ENCODE data around the gene RIBC2. TPM values are rescaled to one million over a fixed set of nuclear protein-coding genes. Genes with fewer than 3 reads are reported as not detected.
"Not testable (repeated sequence)": the region's sequence is repeated elsewhere in the genome, so short reads cannot be mapped to it uniquely, and the experiment has no call there.

The RIBC2 gene
- polyA plus RNA-seq, 3 donors: 7.2 to 7.7 (median 7.3) TPM

DNA sequence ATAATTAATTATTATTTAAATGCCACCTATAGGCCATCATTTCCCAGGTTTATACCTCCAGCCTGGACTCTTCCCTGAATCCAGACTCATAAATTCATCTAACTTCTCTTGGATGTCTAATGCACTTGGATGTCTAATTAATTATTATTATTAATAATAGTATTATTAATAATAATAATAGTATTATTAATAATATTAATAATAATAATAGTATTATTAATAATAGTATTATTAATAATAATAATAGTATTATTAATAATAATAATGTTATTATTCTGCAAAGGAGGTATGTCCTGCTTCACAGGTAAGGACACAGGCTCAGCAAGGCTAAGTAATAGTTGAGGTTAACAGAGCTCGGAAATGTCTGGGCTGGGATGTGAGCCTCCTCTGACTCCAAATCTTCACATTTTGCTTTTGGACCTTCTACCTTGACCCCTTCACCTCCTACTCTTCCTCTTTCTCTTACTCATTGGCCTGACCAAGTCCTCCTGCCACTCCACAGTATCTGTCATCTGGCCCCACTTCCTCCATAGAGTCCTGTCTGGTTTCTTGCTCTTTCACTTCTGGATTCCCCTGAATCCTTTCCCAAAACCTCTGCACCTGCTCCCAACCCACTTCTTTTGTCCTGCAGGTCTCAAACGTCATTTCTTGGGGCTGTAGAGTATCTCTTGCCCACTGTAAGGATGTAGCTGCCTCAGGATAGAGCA is 8.0 kb downstream of the RIBC2 start:
- no peak for DNase-seq (ENCODE audit: extremely low read depth in 1 of 11, low read depth in 9 of 11, low spot score in 4 of 11)

DNA sequence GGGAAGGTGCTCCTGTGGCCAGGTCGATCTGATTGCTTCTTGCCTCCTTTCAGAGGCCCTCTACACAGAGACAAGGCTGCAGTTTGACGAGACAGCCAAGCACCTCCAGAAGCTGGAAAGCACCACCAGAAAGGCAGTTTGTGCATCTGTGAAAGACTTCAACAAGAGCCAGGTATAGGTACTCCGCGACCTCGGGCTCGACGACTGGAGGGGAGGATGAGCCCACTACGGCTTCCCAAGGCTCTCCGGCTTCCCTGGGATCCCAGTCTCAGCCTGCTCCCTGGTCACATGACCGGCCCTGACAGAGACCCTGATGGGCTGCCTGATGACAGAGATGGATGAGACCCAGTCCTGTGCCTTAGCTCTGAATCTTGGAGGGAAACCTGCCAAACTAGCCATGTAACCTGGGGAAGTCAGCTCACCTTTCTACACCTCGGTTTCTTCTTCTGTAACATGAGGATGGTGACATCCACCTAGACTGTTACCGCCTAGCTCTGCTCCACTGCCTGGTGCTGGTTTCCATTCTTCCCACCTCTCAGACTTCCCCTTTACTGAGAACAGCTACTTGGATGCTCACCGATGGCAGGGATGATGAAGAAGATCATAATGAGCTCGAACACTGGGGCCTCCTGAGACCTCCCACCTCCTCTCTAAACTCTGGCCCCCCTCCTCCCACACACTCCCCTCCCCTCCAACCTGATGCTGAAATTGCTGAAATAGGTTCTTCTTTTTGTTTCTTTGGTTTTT is 8.9 kb downstream of the RIBC2 start:
- no peak for DNase-seq (ENCODE audit: extremely low read depth in 1 of 11, low read depth in 9 of 11, low spot score in 4 of 11)

DNA sequence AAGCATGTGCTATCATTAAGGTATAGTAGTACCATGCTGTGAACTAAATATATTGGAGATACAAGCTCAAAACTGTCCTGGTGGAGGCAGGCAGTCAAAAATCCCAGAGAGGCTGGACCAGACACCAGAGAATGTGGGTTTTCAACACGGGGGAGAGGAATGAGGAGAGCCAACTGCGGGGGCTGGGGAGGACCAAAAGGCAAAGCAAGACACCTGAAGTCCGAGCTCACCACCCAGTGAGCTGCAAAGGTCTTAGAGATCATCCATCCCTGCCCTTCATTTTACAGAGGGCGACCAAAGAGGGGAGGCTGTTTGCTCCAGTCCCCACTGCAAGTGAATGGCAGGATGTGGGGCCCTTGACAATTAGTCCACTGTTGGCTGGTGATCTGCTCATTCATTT is 10.0 kb downstream of the RIBC2 start:
- no peak for DNase-seq (ENCODE audit: extremely low read depth in 1 of 11, low read depth in 9 of 11, low spot score in 4 of 11)

DNA sequence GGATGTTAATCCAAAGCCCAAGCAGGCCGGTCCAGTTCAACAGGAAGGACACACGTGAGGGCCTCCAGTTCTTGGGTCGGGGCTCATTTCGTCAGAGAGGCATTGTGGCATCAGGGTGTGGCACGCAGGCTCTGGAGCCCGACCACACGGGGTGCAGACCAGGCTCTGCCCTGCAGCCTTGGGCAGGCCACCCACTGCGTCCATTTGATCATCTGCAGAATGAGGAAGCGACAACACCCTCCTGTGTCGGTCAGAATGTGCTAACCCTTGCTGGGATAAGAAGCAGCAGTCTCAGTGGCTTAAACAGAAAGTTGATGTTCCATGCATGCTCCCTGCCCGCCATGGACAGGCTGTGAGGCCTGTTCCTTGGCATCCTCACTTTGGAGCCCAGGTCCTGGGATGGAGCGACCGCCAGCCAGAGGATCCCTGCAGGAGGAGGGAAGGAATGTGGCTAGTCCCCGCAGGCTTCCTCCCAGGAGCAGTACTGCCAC is 10.8 kb downstream of the RIBC2 start:
- DNase-seq (ENCODE audit: extremely low read depth in 1 of 11, low read depth in 9 of 11, low spot score in 4 of 11): no peak

DNA sequence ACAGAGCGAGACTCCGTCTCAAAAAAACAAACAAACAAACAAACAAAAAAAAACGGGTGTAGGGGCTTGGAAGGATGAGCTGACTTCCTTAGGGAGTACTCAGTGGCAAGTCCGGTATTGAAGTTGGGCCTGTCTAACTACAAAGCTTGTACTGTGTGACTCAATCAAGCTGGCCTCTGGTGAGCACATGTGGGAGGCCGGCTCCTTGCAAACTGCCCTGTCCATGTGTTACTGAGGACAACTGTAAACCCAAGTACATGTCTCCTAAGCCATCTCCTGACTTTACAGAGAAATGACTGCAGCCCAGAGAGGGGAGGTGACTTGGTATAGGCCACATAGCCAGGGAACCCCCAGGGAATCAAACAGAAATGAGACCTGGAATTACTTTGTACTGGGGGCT is 11.6 kb downstream of the RIBC2 start:
- no peak for DNase-seq (ENCODE audit: extremely low read depth in 1 of 11, low read depth in 9 of 11, low spot score in 4 of 11)

DNA sequence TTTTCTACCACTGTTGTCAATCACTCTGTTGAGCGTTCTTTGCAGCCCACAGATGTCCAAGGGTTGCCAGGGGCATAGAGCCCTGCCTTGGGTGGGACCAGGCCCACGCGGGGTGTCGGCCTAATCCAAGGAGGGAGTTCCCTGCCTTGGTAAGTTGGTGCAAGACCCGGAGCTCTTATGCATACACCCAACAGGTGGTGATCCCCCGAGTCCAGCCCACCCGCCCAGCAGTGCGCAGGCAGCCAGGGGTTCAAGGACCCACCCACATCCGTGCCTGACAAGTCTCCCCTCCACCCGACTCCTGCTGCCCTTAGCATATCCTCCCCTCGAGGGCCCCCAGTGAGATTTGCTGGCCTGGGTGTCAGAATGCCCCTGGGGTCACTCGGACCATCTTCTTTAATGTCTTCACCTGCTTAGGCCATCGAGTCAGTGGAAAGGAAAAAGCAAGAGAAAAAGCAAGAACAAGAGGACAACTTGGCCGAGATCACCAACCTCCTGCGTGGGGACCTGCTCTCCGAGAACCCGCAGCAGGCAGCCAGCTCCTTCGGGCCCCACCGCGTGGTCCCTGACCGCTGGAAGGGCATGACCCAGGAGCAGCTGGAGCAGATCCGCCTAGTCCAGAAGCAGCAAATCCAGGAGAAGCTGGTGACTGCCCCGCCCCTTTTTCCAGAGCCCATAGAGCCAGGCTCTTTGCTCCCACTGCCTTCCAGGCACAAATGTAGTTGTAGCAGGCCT is 12.2 kb downstream of the RIBC2 start:
- no peak for DNase-seq (ENCODE audit: extremely low read depth in 1 of 11, low read depth in 9 of 11, low spot score in 4 of 11)

DNA sequence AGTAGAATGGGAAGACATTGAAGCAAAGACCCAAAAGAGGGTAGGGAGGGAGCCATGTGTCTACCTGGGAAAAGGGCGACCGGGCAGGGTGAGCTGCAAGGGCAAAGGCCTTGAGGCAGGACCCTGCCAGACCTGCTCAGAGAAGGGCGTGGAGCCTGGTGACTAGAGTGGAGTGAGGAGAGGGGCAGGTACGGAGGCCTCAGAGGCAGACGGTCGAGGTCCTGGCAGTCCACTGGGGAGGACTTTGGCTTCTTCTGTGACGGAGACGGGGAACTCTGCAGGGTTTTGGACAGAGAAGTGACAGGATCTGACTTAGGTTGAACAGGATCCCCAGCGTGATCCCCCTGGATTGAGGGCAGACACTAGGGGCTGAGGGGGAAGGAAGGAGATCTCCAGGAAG is 12.9 kb downstream of the RIBC2 start:
- no peak for DNase-seq (ENCODE audit: extremely low read depth in 1 of 11, low read depth in 9 of 11, low spot score in 4 of 11)

DNA sequence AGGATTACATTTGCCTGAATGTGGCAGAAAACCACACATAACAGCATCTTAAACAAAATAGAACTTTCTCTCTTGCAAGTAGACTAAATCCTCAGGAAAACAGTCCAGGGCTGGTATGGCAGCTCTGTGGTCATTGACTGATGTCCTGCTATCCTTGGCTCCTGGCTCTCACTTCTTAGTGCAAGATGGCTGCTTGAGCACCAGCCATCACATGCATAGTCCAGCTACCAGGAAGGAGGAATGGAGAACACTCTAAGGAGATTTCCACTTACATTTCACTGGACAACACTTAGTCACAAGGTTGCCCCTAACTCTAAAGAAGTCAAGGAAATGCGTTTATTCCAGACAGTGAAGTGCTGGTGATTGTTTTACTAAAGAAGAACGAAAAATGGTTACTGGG is 13.6 kb downstream of the RIBC2 start:
- no peak for DNase-seq (ENCODE audit: extremely low read depth in 1 of 11, low read depth in 9 of 11, low spot score in 4 of 11)

DNA sequence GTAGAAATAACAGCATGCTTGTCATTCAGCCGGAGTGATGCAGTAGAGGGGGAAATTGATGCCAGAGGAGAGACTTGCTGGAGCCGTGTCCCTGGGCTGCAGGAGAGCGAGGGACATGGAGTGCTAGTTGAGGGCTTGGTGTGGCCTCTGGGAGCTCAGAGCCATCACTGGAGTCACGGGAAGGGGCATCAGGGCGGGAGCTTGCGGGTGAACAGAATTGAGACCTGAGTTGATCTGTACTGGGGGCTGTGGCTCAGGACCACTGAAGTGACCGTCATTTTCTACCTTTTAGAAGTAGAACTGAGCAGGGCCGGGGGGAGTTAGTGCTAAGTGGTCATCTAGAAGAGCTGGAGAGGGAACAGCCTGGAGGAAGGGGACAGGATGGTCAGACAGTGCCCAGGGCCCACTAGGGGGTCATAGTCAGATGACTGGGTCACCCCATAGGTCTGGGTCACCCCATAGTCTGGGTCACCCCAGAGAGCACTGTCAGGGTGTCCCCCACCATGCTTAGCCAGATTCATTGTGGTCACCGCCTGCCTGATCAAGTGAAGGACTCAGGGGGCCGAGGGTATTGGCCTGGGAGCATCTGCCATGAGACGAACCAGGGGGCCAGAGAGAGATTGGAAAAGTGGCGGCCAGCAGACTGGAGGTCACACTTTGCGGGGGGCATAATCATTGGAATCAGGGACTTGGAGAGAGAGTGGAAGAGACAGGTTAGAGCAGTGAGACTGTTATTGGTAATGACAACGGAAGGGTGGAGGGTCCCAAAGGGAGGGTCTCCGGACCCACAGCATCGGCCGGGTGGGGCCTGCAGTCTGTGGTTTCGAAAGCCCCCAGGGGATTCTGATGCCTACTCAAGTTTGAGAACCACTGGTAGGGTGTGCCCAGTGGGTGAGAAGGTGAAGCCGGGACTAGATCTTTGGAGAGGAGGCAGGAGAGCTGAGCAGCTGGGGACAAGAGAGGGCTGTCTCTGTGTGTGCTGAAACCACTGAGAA is 15.2 kb downstream of the RIBC2 start:
- no peak for DNase-seq (ENCODE audit: extremely low read depth in 1 of 11, low read depth in 9 of 11, low spot score in 4 of 11)

DNA sequence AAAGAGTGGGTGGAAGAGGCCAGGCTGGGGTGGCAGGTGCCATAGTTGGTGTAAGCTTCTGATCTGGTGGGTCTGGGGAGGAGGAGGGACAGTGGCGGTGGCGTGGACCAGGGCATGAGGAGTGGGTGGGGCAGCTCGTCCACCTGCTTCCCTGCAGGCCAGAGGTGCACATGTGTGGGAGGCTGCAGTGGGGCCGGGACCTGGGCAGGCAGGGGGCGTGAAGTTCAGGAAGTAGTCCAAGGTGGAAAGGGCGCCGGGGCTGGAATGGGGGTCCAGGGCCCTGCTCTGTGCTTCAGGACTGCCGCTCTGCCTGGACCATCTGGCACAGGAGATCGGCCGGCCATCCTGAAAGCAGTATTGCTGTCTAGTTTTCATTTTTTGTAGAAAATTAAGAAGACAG is 15.9 kb downstream of the RIBC2 start:
- DNase-seq (ENCODE audit: extremely low read depth in 1 of 11, low read depth in 9 of 11, low spot score in 4 of 11): no peak

DNA sequence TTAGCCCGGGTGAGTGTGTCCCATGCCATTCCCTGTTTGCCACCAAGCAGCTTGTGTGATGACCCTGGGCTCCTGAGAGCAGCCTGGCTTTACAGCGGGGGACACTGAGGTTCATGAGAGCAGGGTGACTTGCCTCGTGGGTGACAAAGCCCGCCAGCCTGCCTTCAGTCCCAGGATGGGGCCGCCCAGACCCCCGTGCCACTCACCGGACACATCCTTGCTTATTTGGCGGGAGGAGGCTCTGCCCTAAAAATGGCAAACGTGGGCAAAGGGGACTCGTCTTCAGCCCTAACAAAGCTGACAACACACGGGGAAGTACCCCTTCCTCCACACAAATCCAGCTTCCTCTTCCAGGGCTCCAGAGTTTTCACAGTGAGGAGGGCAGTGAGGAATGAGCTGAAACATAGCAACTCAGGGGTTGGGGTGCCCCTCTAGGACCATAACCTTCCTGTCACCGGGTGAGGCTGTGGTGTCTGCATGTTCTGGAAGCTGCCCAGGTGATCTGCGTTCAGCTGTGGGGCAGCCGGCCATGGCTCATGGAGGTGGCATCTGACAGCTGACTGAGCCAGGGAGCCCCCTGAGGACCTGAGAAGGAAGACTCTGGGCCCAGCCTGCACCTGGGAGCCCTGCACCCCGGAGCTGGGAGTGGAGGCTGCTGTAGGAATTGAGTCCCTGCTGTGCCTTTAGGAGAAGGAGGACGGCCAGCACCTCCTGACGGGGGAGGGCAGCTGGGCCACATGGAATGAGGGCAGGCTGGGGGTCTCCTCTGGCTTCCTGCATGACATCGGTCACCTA is 16.7 kb downstream of the RIBC2 start:
- no peak for DNase-seq (ENCODE audit: extremely low read depth in 1 of 11, low read depth in 9 of 11, low spot score in 4 of 11)

DNA sequence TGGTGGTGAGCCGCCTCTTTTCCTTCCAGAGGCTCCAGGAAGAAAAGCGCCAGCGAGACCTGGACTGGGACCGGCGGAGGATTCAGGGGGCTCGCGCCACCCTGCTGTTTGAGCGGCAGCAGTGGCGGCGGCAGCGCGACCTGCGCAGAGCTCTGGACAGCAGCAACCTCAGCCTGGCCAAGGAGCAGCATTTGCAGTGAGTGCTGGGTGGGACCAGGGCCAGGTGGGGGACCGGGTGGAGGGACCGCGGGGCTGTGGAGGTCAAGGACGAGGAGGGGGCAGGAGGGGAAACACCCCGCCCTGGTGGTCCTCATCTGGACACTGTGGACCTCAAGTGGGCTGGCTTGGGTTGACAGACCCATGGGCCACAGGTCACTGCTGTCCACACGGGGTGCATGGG is 17.4 kb downstream of the RIBC2 start:
- DNase-seq (ENCODE audit: extremely low read depth in 1 of 11, low read depth in 9 of 11, low spot score in 4 of 11): no peak

DNA sequence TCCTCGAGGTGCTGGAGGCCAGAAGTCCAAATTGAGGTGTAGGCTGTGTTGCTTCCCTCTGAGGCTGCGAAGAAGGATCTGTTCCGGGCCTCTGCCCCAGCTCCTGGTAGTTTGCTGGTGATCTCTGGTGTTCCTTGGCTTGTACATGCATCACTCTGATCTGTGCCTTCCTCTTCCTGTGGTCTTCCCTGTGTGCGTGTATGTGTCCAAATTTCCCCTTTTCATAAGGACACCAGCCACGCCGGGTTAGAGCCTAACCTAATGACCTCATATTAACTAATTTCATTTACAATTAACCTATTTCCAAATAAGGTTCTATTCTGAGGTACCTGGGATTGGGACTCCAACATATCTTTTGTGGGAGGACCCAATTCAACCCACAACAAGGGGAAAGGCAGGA is 21.5 kb downstream of the RIBC2 start:
- DNase-seq (ENCODE audit: extremely low read depth in 1 of 11, low read depth in 9 of 11, low spot score in 4 of 11): no peak

DNA sequence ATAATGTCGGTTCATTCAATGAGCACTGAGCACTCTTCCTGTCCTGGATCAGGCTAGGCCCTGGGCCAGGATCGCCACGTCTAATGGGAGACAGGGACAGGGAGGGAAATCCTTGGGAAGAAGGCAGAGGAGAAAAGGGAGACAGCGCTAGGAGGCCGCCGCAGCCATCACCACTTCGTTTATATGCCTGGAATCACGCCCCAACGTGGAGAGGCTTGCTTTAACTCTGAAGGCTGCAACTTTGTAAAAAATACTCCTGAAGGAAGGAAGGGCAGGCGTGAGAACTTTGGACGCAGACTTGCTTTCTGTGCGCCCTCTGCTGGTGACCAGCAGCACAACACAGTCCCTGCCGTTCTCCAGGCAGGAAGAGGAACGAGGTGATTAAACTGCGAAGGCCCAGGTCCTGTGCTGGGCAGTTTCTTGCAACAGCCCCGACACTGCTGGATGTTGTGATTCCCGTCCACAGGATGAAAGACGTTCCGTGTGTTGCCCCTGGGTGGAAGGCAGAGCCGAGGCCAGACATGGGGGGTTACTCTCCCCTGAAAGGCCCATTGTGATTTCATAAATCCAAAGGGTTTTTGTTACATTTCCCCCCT is 22.1 kb downstream of the RIBC2 start:
- DNase-seq (ENCODE audit: extremely low read depth in 1 of 11, low read depth in 9 of 11, low spot score in 4 of 11): peak; percentile 76 to 89 (median 85)

DNA sequence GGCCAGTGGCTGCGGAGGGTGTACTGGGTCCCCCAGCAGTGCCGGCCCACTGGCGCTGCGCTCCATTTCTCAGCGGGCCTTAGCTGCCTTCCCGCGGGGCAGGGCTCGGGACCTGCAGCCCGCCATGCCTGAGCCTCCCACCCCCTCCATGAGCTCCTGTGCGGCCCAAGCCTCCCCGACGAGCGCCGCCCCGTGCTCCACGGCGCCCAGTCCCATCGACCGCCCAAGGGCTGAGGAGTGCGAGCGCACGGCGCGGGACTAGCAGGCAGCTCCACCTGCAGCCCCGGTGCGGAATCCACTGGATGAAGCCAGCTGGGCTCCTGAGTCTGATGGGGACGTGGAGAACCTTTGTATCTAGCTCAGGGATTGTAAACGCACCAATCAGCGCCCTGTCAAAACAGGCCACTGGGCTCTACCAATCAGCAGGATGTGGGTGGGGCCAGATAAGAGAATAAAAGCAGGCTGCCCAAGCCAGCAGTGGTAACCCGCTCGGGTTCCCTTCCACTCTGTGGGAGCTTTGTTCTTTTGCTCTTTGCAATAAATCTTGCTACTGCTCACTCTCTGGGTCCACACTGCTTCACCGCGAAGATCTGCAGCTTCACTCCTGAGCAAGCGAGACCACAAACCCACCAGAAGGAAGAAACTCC is 23.5 kb downstream of the RIBC2 start:
- DNase-seq (ENCODE audit: extremely low read depth in 1 of 11, low read depth in 9 of 11, low spot score in 4 of 11): not testable (repeated sequence)

DNA sequence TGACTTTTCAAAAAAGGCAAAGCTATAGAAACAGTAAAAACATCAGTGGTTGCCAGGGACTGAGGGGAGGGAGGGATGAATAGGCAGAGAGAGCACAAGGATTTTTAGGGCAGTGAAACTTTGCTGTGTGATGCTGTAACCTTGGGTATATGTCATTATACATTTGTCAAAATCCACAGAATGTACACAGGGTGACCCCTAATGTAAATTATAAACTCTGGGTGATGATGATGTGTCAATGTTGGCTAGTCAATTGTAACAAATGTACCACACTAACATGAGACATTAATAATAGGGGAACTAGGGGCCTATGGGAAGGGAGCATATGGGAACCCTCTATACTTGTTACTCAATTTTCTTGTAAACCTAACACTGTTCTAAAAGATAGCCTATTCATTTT is 24.8 kb downstream of the RIBC2 start:
- no peak for DNase-seq (ENCODE audit: extremely low read depth in 1 of 11, low read depth in 9 of 11, low spot score in 4 of 11)

DNA sequence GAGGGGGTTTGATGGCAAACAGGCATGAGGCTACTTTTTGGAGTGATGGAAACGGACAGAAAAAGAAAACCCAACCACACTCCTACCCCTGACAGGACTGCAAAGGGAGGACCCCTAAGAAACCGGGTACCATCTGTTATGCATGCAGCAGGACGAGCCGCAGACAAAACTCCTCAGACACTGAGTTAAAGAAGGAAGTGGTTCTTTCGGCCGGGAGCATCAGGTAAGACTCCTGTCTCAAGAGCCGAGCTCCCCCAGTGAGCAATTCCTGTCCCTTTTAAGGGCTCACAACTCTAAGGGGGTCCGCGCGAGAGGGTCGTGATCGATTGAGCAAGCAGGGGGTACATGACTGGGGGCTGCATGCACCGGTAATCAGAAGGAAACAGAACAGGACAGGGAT is 27.2 kb downstream of the RIBC2 start:
- not testable (repeated sequence) for DNase-seq (ENCODE audit: extremely low read depth in 1 of 11, low read depth in 9 of 11, low spot score in 4 of 11)

Data from renal cortex interstitium (tissue), 11 donors.